Measurements from ENCODE around the gene TIE1. TPM values are rescaled to one million over a fixed set of nuclear protein-coding genes. Genes with fewer than 3 reads are reported as not detected.

Gene TIE1
- total RNA-seq, 2 donors from 2014 or later = 23.7 to 25.7 TPM

GRCh38 chr1:43279161-43279560 lies 21.6 kb upstream of the TIE1 start:
- Histone ChIP-seq H3K36me3 (no peaks in the 10 kb centered on the region), H3K4me1 (ENCODE audit: control insufficient read depth in 1 of 2, low read depth in 2 of 2) (no peaks in the 10 kb centered on the region), H3K9me3 (no peaks in the 10 kb centered on the region), H3K27ac (no peak overlapping the region), H3K4me3 (no peak overlapping the region), H3K27me3 (replicated peaks; ENCODE audit: insufficient read depth) (no peaks in the 10 kb centered on the region)
- ATAC-seq (ENCODE audit: insufficient number of reproducible peaks, low FRiP score, low read depth) (no peak), DNase-seq (ENCODE audit: low spot score) (no peak)
- TF ChIP-seq CTCF (IDR thresholded peaks at IDR 0.05) = no peak

GRCh38 chr1:43279666-43280065 lies 21.1 kb upstream of the TIE1 start:
- Histone ChIP-seq H3K27ac (no peak overlapping the region), H3K27me3 (replicated peaks; ENCODE audit: insufficient read depth) (no peaks in the 10 kb centered on the region), H3K4me3 (no peak overlapping the region), H3K4me1 (ENCODE audit: control insufficient read depth in 1 of 2, low read depth in 2 of 2) (no peaks in the 10 kb centered on the region), H3K36me3 (no peaks in the 10 kb centered on the region), H3K9me3 (no peaks in the 10 kb centered on the region)
- ATAC-seq (ENCODE audit: insufficient number of reproducible peaks, low FRiP score, low read depth) (no peak), DNase-seq (ENCODE audit: low spot score) (no peak)
- no peak for TF ChIP-seq CTCF (IDR thresholded peaks at IDR 0.05)

- H3K27ac ChIP-seq = no peak overlapping the region
- H3K36me3 ChIP-seq = no peaks in the 10 kb centered on the region
- H3K4me1 ChIP-seq (ENCODE audit: control insufficient read depth in 1 of 2, low read depth in 2 of 2) = no peaks in the 10 kb centered on the region
- TF ChIP-seq CTCF (IDR thresholded peaks at IDR 0.05) = no peak
- ATAC-seq (ENCODE audit: insufficient number of reproducible peaks, low FRiP score, low read depth) (no peak), DNase-seq (ENCODE audit: low spot score) (no peak)
- H3K9me3 ChIP-seq = no peaks in the 10 kb centered on the region
- no peaks in the 10 kb centered on the region for H3K27me3 ChIP-seq (replicated peaks; ENCODE audit: insufficient read depth)
- H3K4me3 ChIP-seq = no peak overlapping the region
Measured at GRCh38 chr1:43280692-43281091, 20.1 kb upstream of the TIE1 start.

GRCh38 chr1:43282220-43283195 lies 18.3 kb upstream of the TIE1 start:
- TF ChIP-seq CTCF (IDR thresholded peaks at IDR 0.05) = no peak
- H3K9me3 ChIP-seq = no peaks in the 10 kb centered on the region
- H3K27ac ChIP-seq = no peak overlapping the region
- no peak for ATAC-seq (ENCODE audit: insufficient number of reproducible peaks, low FRiP score, low read depth)
- no peak overlapping the region for H3K4me3 ChIP-seq
- H3K27me3 ChIP-seq (replicated peaks; ENCODE audit: insufficient read depth) = no peaks in the 10 kb centered on the region
- no peak for DNase-seq (ENCODE audit: low spot score)
- H3K36me3 ChIP-seq = no peaks in the 10 kb centered on the region
- H3K4me1 ChIP-seq (ENCODE audit: control insufficient read depth in 1 of 2, low read depth in 2 of 2) = no peaks in the 10 kb centered on the region

GRCh38 chr1:43284065-43284464 lies 16.7 kb upstream of the TIE1 start:
- Histone ChIP-seq H3K9me3 (no peaks in the 10 kb centered on the region), H3K36me3 (no peaks in the 10 kb centered on the region), H3K27ac (no peak overlapping the region), H3K27me3 (replicated peaks; ENCODE audit: insufficient read depth) (no peaks in the 10 kb centered on the region), H3K4me3 (no peak overlapping the region), H3K4me1 (ENCODE audit: control insufficient read depth in 1 of 2, low read depth in 2 of 2) (no peaks in the 10 kb centered on the region)
- TF ChIP-seq CTCF (IDR thresholded peaks at IDR 0.05) = no peak
- no peak for ATAC-seq (ENCODE audit: insufficient number of reproducible peaks, low FRiP score, low read depth)
- DNase-seq (ENCODE audit: low spot score) = no peak
